ENCODE measurements around the gene SPOCK1.

Gene SPOCK1

GRCh38 chr5:137010226-137010625, 488.9 kb downstream of the SPOCK1 start:
- H3K4me3 ChIP-seq (ENCODE audit: control insufficient read depth, low read depth, low read length), result no peak overlapping the region
- DNase-seq (ENCODE audit: low read depth), result no peak
- no peak for TF ChIP-seq CTCF (conservative IDR thresholded peaks at IDR 0.05; ENCODE audit: control insufficient read depth, insufficient read depth, low read depth, low read length)

- no peak overlapping the region for H3K4me3 ChIP-seq (ENCODE audit: control insufficient read depth, low read depth, low read length)
- TF ChIP-seq CTCF (conservative IDR thresholded peaks at IDR 0.05; ENCODE audit: control insufficient read depth, insufficient read depth, low read depth, low read length), result no peak
- no peak for DNase-seq (ENCODE audit: low read depth)
Observed at GRCh38 chr5:137004279-137004678, 494.8 kb downstream of the SPOCK1 start.

GRCh38 chr5:137001026-137001569, 498.0 kb downstream of the SPOCK1 start:
- no peak overlapping the region for H3K4me3 ChIP-seq (ENCODE audit: control insufficient read depth, low read depth, low read length)
- no peak for DNase-seq (ENCODE audit: low read depth)
- no peak for TF ChIP-seq CTCF (conservative IDR thresholded peaks at IDR 0.05; ENCODE audit: control insufficient read depth, insufficient read depth, low read depth, low read length)

- no peak for DNase-seq (ENCODE audit: low read depth)
- no peak overlapping the region for H3K4me3 ChIP-seq (ENCODE audit: control insufficient read depth, low read depth, low read length)
- no peak for TF ChIP-seq CTCF (conservative IDR thresholded peaks at IDR 0.05; ENCODE audit: control insufficient read depth, insufficient read depth, low read depth, low read length)
Observed at GRCh38 chr5:136999787-137000186, 499.3 kb downstream of the SPOCK1 start.

- H3K4me3 ChIP-seq (ENCODE audit: control insufficient read depth, low read depth, low read length), result no peak overlapping the region
- DNase-seq (ENCODE audit: low read depth), result no peak
- no peak for TF ChIP-seq CTCF (conservative IDR thresholded peaks at IDR 0.05; ENCODE audit: control insufficient read depth, insufficient read depth, low read depth, low read length)
Observed at GRCh38 chr5:136998854-136999357, 500.2 kb downstream of the SPOCK1 start.

- TF ChIP-seq CTCF (conservative IDR thresholded peaks at IDR 0.05; ENCODE audit: control insufficient read depth, insufficient read depth, low read depth, low read length), result no peak
- DNase-seq (ENCODE audit: low read depth), result no peak
- H3K4me3 ChIP-seq (ENCODE audit: control insufficient read depth, low read depth, low read length), result no peak overlapping the region
Observed at GRCh38 chr5:136994154-136994553, 505.0 kb downstream of the SPOCK1 start.

All from fibroblast of mammary gland (primary cell).